HG03439 (cell line): ENCODE data around the gene FBXW11.

Experiments used
- ATAC-seq: cut with Tn5 transposase; IDR thresholded peaks from one replicate; pipeline ENCODE4 v1.9.1; 2021; ENCODE audit warnings: mild to moderate bottlenecking, moderate library complexity; ENCODE audit not compliant: unreplicated experiment

FBXW11 gene

DNA sequence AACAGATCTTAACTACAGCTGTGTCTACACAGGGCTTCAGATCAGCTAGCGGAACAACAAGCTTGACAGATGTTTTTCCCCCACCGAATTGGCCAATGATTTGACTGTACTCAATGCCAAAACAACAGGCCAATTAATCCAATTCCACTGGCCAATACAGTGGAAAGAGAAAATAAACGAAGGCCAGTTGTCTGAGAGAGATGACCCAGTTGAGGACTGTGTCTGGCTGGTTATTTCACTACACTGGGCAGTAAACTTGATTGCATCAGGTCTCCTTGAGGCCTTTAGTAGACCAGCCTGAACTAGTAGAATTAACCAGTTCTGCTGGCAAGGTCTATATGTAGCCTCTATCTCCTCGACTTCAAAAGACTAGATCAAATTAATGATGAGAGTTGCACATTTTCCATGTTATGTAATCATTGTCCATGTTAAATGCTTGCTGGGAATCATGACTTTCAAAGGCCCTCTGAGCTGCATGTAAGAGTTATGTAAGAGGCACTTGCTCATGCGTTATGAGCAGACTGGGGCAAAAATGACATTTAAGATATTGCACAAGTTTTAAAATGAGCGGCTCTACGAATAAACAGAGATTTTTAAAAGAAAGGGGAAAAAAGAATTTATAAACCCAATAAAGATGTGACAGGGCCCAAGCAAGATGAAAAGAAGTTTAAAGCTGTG is 192.5 kb downstream of the FBXW11 start:
- no peak for ATAC-seq

DNA sequence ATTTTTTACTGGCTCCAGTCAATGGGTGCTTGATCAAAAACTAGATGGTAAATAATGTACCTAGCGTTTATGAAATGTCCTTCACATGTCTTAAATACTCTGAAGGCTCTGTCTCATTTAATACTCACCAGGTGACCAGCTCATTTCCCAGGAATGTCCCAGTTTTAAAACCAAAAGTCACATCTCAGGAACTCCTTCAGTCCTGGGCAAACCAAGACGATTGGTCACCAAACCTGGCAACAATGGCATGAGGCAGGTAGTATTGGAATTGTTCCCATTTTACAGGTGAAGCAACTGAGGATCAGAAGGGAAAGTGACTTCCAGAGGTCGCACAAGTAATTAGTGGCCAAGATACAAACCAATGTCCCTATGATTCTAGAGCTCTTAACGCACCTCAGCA is 193.2 kb downstream of the FBXW11 start:
- ATAC-seq: no peak
